Embryonic facial prominence (tissue), 1 donor: Measurements from ENCODE around the gene DEK.

Experiments
- DNase-seq: peaks from one replicate; pipeline ENCODE4 v3.0.0-alpha.2; 2016; ENCODE audit errors: extremely low spot score

Gene DEK

GRCh38 chr6:18265787-18266522, 1.6 kb upstream of the DEK start:
- no peak for DNase-seq

DNA sequence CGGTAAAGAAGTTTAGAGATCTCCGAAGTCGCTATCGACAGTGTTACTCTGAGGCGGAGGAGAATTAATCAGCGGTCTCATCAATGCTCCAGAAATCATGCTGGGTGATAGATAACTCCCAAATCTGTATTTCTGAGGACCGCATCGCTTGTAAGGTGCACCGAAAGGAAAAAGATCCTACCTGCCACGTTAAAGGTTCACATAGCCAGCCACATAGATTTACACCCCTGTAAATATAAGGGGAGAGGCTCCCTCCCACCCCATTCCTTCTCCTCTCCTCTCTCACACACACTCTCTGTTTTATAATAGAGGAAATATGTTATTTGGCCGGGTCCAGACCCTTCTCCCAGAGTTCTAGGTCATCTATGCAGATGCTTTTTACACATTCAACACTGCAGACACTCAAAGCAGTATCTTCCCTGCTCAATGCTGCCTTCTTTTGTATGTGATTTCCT, 620 bp upstream of the DEK start:
- DNase-seq: no peak

GRCh38 chr6:18263418-18264218, 712 bp downstream of the DEK start:
- no peak for DNase-seq

DNA sequence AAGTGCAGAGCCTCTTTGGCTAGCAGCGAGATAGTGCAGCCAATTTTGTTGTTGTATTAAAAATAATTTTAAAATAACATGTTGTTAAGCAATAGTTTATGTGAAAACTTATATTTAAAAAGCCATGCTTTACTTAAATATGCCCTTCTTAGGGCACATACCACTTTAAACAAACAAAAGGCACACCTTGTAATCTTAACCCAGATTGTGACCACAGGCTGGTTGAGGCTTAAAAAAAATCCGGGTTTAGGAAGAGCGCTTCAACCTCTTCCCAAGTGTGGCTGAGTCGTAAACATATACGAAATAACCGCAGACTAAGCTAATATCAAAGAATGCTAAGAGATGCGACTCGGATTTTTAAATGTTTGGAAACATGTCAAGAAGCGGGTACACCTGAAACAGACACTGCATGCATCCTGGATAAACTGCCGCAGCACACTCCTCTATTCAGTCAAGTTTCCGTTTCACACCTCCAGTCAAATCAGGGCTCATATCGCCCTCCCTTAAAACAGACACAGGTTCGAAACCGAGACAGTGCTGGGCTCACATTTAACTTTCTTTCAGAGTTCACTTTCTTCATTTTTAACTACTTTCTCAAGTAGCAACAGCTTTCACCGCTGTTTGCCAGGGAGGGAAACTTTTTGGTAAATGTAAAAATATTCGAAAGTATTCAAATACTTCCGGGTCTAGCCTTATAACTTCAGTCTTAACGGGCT, 1.5 kb downstream of the DEK start:
- no peak for DNase-seq

- no peak for DNase-seq
These were observed 2.5 kb downstream of the DEK start for GRCh38 chr6:18261877-18262276.

- no peak for DNase-seq
These were observed 3.8 kb downstream of the DEK start for GRCh38 chr6:18260448-18261106.

GRCh38 chr6:18259675-18260447, 4.5 kb downstream of the DEK start:
- no peak for DNase-seq

DNA sequence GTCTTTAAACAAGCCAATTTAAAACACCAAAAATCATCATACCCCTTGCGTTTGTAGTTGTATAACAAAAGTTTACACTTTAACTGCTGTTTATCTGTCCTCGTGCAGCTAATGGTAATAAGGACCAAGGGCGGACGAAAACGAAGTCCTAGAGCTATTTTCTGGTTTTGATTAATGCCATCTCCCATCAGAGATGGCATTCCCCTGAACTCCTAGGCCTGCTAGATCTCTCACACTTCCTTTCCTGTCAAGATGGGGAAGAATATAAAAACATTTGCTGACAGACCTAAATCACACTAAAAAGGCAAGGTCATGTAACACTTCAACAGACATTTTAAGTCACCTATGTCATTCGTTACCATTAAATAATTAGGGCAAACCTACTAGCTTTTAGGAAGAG, 9.5 kb downstream of the DEK start:
- no peak for DNase-seq

DNA sequence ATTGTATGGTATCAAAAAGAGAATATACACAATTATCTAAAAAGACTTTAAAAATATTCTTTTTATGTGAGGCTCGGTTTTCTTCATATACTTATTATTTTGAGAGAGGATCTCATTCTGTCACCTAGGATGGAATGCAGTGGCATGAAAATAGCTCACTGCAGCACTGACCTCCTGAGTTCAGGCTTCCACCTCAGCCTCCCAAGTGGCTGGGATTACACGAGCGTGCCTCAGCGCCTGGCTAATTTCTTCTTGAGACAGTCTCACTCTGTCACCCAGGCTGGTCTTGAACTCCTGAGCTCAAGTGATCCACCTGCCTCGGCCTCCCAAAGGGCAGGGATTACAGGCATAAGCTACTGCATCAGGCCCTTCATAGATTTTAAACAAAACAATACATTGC, 10.7 kb downstream of the DEK start:
- no peak for DNase-seq

DNA sequence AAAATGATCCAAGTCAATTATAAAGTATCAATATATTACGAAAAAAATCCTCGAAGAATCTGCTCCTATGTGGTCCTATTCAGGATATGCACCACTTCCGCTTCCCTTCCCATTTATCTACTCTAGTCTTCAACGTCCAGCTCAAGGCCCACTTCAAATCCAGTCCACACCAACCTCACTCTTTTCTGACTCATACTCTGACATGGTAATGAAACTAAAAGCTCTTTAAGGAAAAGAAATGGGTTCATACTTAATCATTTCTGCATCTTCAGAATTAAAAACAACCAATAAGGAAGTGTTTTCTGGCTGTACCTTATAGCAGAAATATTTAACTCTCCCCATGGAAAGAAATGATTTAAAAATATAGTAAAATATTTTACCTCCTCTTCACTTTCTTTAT, 15.1 kb downstream of the DEK start:
- DNase-seq: no peak

DNA sequence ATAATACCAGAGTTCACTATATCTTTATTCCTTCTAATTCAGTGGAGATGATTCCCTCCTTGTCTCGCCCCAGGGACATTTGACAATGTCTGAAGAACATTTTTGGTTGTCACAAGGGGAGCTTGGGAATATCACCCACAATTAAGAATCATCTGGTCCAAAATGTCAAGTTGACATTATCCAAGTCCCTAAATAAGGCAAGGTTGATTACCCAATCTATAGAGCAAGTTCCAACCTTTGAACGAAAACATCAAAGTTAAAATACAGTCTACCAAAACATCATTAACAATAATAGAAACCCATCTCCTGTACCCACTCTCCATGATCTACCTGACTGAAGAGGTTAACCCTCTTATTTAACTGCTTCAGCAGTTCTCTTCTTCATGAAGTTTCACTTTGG, 15.6 kb downstream of the DEK start:
- DNase-seq: no peak

DNA sequence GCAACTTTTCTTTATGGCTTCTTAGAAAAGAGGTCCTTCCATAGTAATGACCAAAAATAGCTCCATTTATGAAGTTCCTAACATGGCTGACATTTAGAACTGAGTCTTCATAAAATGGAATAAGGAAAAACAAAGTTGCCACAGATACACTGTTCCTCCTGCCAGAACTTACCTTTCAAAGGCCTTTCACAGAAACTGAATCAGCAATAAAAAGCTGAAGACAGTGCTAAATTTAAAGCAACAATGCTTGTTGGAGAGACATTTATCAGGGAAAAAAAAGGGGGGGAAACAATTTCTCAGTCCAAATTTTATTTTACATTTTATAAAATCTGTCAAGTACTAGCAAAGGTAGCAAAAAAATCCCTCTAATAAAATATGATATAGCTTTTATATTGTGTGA, 17.3 kb downstream of the DEK start:
- DNase-seq: no peak

DNA sequence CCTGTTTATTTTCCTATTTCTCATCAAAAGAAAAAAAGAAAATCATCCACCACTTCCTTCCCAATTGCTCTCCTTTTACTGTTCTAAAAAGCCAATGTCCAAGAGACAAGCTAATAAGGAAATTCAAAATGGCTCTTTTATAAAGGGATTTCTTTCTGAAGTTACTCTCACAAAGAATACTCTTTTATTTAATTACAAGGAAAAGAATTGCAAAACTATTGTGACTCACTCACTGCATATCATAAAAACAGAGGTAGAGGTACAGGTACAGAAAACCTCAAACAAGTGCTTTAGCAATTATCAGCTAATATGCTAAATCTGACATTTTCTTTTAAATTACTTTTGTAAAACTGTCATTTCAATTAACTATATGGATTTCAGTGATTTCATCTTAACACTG, 18.1 kb downstream of the DEK start:
- no peak for DNase-seq

DNA sequence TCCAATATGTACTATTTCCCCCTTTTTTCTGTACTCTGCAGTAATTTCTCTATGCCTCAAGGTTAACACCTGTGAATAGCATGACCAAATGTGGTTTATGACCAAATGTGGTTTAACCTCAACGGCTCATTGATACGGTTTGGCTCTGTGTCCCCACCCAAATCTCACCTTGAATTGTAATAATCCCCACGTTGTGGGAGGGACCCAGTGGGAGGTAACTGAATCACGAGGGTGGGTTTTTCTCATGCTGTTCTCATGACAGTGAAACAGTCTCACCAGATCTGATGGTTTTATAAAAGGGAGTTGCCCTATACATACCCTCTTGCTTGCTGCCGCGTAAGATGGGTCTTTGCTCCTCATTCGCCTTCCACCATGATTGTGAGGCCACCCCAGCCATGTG, 18.7 kb downstream of the DEK start:
- no peak for DNase-seq

GRCh38 chr6:18245079-18245478, 19.3 kb downstream of the DEK start:
- no peak for DNase-seq

- no peak for DNase-seq
These were observed 20.1 kb downstream of the DEK start for GRCh38 chr6:18244251-18244650.

- DNase-seq: no peak
These were observed 20.9 kb downstream of the DEK start for GRCh38 chr6:18243302-18243893.

DNA sequence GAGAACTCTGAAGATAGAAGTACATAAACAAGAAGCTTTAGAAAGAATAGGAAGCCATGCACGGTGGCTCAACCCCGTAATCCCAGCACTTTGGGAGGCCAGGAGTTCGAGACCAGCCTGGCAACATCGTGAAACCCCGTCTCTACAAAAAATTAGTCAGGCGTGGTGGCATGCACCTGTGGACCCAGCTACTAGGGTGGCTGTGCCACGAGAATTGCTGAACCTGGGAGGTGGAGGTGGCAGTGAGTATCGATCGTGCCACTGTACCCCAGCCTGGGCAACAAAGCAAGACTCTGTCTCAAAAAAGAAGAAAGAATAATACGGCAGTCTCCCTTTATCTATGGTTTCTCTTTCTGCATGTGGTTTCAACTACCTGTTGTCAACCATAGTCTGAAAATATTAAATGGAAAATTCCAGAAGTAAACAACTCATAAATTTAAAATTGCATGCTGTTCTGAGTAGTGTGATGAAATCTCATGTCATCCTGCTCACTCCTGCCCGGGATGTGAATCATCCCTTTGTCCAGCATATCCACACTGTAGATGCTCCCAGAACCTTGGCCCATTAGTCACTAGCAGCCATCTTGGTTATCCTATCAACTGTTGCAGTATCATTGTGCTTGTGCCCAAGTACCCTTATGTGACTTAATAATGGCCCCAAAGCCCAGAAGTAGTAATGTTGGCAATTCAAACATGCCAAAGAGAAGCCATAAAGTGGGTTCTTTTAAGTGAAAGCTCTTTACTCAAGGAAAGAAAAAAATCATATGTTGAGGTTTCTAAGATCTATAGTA, 22.1 kb downstream of the DEK start:
- no peak for DNase-seq

- DNase-seq: no peak
These were observed 22.9 kb downstream of the DEK start for GRCh38 chr6:18241208-18242038.
